ENCODE measurements around the gene MALSU1. TPM values are rescaled to one million over a fixed set of nuclear protein-coding genes. Genes with fewer than 3 reads are reported as not detected.

The MALSU1 gene
- polyA plus RNA-seq, 1 of the 3 experiments (the other 2 are of a cell fraction) = 102 TPM

DNA sequence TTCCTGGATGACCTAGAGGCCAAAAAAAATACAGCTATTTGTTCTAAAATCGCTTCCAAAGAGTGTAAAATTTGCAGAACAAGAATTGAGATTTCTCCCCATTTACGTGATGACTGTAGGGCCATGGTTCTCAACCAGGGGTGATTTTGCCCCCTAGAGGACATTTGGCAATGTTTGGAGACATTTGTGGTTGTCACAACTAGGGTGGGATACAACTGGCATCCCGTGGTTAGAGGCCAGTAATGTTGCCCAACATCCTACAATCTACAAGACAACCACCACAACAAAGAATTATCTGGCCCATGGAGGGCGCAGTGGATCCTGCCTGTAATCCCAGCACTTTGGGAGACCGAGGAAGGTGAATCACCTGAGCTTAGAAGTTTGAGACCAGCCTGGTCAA, 22.8 kb upstream of the MALSU1 start:
- H3K4me3 ChIP-seq (ENCODE audit: low read depth in 2 of 2, low read length in 1 of 2) = no peak overlapping the region
- no peaks in the 10 kb centered on the region for H3F3A ChIP-seq (replicated peaks; ENCODE audit: insufficient read depth)
- ChIA-PET POLR2A (no interaction called here), CTCF (interaction anchor here (0.6 to 18.9 kb wide), 42 partner anchors 12 to 270 kb away, joined by 3 to 359 read pairs (median 4); partner anchors contain the start of genes GPNMB, MALSU1 and NUP42)
- H3K36me3 ChIP-seq (replicated peaks in 1 of 2; ENCODE audit: control insufficient read depth in 1 of 2, insufficient read depth in 2 of 2, low read length in 1 of 2) = no peaks in the 10 kb centered on the region
- no peaks in the 10 kb centered on the region for H3K27me3 ChIP-seq (ENCODE audit: insufficient read depth)
- no peak overlapping the region for H3K4me2 ChIP-seq
- H2AFZ ChIP-seq (ENCODE audit: low read depth) = no peak overlapping the region
- no peak for DNase-seq
- no peaks in the 10 kb centered on the region for H3K9me2 ChIP-seq
- WGBS (ENCODE audit: low lambda C conversion rate) = 75% methylated on average over 5 of the region's 5 CpGs
- H3K9me3 ChIP-seq = no peaks in the 10 kb centered on the region
- H3K9ac ChIP-seq = no peak overlapping the region
- H3K27ac ChIP-seq (ENCODE audit: low read depth in 2 of 2, low read length in 1 of 2) = no peak overlapping the region
- TF ChIP-seq, protein P1, sequence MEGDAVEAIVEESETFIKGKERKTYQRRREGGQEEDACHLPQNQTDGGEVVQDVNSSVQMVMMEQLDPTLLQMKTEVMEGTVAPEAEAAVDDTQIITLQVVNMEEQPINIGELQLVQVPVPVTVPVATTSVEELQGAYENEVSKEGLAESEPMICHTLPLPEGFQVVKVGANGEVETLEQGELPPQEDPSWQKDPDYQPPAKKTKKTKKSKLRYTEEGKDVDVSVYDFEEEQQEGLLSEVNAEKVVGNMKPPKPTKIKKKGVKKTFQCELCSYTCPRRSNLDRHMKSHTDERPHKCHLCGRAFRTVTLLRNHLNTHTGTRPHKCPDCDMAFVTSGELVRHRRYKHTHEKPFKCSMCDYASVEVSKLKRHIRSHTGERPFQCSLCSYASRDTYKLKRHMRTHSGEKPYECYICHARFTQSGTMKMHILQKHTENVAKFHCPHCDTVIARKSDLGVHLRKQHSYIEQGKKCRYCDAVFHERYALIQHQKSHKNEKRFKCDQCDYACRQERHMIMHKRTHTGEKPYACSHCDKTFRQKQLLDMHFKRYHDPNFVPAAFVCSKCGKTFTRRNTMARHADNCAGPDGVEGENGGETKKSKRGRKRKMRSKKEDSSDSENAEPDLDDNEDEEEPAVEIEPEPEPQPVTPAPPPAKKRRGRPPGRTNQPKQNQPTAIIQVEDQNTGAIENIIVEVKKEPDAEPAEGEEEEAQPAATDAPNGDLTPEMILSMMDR (IDR thresholded peaks at IDR 0.05) = peak; percentile 42
- 0 out of 2 replicates have a peak, but pooled peaks have one; percentile 8 for TF ChIP-seq SMC3 (IDR thresholded peaks at IDR 0.05; ENCODE audit: low read depth, low read length)
- TF ChIP-seq, protein P2, sequence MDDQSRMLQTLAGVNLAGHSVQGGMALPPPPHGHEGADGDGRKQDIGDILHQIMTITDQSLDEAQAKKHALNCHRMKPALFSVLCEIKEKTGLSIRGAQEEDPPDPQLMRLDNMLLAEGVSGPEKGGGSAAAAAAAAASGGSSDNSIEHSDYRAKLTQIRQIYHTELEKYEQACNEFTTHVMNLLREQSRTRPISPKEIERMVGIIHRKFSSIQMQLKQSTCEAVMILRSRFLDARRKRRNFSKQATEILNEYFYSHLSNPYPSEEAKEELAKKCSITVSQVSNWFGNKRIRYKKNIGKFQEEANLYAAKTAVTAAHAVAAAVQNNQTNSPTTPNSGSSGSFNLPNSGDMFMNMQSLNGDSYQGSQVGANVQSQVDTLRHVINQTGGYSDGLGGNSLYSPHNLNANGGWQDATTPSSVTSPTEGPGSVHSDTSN (IDR thresholded peaks at IDR 0.05) = no peak
- TF ChIP-seq FOSL2 (IDR thresholded peaks at IDR 0.05; ENCODE audit: borderline replicate concordance, low read depth) = no peak
- no peak for TF ChIP-seq FOXM1 (IDR thresholded peaks at IDR 0.05; ENCODE audit: low read depth)
- no peak for TF ChIP-seq SIN3A (IDR thresholded peaks at IDR 0.05; ENCODE audit: borderline replicate concordance, low read depth, low read length)
- TF ChIP-seq, protein P3, sequence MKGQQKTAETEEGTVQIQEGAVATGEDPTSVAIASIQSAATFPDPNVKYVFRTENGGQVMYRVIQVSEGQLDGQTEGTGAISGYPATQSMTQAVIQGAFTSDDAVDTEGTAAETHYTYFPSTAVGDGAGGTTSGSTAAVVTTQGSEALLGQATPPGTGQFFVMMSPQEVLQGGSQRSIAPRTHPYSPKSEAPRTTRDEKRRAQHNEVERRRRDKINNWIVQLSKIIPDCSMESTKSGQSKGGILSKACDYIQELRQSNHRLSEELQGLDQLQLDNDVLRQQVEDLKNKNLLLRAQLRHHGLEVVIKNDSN (IDR thresholded peaks at IDR 0.05; ENCODE audit: borderline replicate concordance, low read depth) = no peak
- TF ChIP-seq MEF2A (IDR thresholded peaks at IDR 0.05; ENCODE audit: borderline replicate concordance, low read depth) = no peak
- TF ChIP-seq, protein P4, sequence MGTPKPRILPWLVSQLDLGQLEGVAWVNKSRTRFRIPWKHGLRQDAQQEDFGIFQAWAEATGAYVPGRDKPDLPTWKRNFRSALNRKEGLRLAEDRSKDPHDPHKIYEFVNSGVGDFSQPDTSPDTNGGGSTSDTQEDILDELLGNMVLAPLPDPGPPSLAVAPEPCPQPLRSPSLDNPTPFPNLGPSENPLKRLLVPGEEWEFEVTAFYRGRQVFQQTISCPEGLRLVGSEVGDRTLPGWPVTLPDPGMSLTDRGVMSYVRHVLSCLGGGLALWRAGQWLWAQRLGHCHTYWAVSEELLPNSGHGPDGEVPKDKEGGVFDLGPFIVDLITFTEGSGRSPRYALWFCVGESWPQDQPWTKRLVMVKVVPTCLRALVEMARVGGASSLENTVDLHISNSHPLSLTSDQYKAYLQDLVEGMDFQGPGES (IDR thresholded peaks at IDR 0.05; ENCODE audit: low read depth, low read length) = no peak
- TF ChIP-seq NFIC (IDR thresholded peaks at IDR 0.05; ENCODE audit: borderline replicate concordance) = no peak
- TF ChIP-seq RAD21 (IDR thresholded peaks at IDR 0.05; ENCODE audit: low read length) = peak; percentile 36
- no peak for TF ChIP-seq RFX5 (IDR thresholded peaks at IDR 0.05; ENCODE audit: low read length)
- TF ChIP-seq, protein P5, sequence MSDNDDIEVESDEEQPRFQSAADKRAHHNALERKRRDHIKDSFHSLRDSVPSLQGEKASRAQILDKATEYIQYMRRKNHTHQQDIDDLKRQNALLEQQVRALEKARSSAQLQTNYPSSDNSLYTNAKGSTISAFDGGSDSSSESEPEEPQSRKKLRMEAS (IDR thresholded peaks at IDR 0.05; ENCODE audit: low read depth) = no peak
- no peak for TF ChIP-seq ELF1 (IDR thresholded peaks at IDR 0.05)
- no peaks in the 10 kb centered on the region for H4K20me1 ChIP-seq (ENCODE audit: insufficient read depth)
- H3K4me1 ChIP-seq (ENCODE audit: control insufficient read depth in 1 of 2, insufficient read depth in 2 of 2, low read depth in 1 of 2, low read length in 1 of 2) = peaks cover 5 to 9% of the 10 kb centered on the region in 2 experiments
- H3K79me2 ChIP-seq (ENCODE audit: insufficient read depth) = no peaks in the 10 kb centered on the region
